ENCODE results near the gene CHEK1. TPM values are rescaled to one million over a fixed set of nuclear protein-coding genes. Genes with fewer than 3 reads are reported as not detected.

Gene CHEK1
- total and polyA plus RNA-seq, 2 of the 4 experiments (the other 2 are of a cell fraction) = 16.0 to 22.6 TPM

GRCh38 chr11:125679837-125680236, 54.9 kb downstream of the CHEK1 start:
- Histone ChIP-seq H3K4me2 (ENCODE audit: low read depth, low read length) (no peak overlapping the region), H3K9me3 (ENCODE audit: control insufficient read depth, insufficient read depth, low read length) (no peaks in the 10 kb centered on the region), H4K8ac (ENCODE audit: low read depth in 2 of 2, low read length in 2 of 2) (no peak overlapping the region), H3K36me3 (ENCODE audit: control insufficient read depth, insufficient read depth, low read length) (peaks cover 2% of the 10 kb centered on the region; the same call in 1 of the 2 replicates), H3K4ac (ENCODE audit: low read depth, low read length) (no peak overlapping the region), H2AK9ac (replicated peaks; ENCODE audit: low read depth, low read length, poor library complexity) (no peak overlapping the region), H3K56ac (ENCODE audit: extremely low read depth, insufficient read depth, low read length) (no peak overlapping the region), H3K27me3 (ENCODE audit: control insufficient read depth, insufficient read depth, low read length) (no peaks in the 10 kb centered on the region), H2AFZ (replicated peaks; ENCODE audit: low read length, poor library complexity) (no peak overlapping the region), H3K27ac (ENCODE audit: insufficient read depth, low read length) (no peak overlapping the region), H2BK15ac (ENCODE audit: low read depth, low read length) (no peak overlapping the region), H3K79me1 (ENCODE audit: low read depth in 1 of 2, low read length in 2 of 2) (peaks cover 0 to 4% of the 10 kb centered on the region in 2 experiments; a peak in 1 of 4 replicates), H2BK120ac (ENCODE audit: low read depth, low read length) (no peak overlapping the region), H3K14ac (replicated peaks; ENCODE audit: low read depth, low read length) (no peak overlapping the region), H4K20me1 (ENCODE audit: insufficient read depth, low read length) (no peaks in the 10 kb centered on the region), H3K18ac (ENCODE audit: low read depth, low read length) (no peak overlapping the region), H3K4me1 (ENCODE audit: control insufficient read depth, insufficient read depth, low read length) (peaks cover 5% of the 10 kb centered on the region; the same call in 1 of the 2 replicates), H2AK5ac (ENCODE audit: low read depth, low read length) (no peak overlapping the region), H4K5ac (ENCODE audit: low read depth, low read length) (no peak overlapping the region), H3K23ac (ENCODE audit: low read depth, low read length) (no peak overlapping the region), H3K9me1 (ENCODE audit: insufficient read depth, low read length) (no peaks in the 10 kb centered on the region), H2BK5ac (ENCODE audit: low read depth, low read length, poor library complexity, severe bottlenecking) (no peak overlapping the region), H4K91ac (ENCODE audit: insufficient read depth, low read depth, low read length) (no peak overlapping the region), H3K4me3 (ENCODE audit: insufficient read depth, low read depth, low read length) (no peak overlapping the region), H2BK20ac (ENCODE audit: low read depth, low read length) (no peak overlapping the region), H3K9ac (ENCODE audit: low read depth, low read length) (no peak overlapping the region)
- no peak for ATAC-seq (ENCODE audit: low read depth)
- in situ Hi-C loops (cut with MboI; ENCODE audit: low sequenced_read_pairs) = no loop called here
- intact Hi-C loops (cut with micrococcal nuclease) = no loop called here
- whole genome bisulfite sequencing, 2 experiments (ENCODE audit: extremely low coverage in 2 of 2, insufficient read length in 1 of 2) = no CpG with 5 or more reads among the region's 2 CpGs
- DNase-seq = no peak
- TF ChIP-seq RFX5 (IDR thresholded peaks at IDR 0.05; ENCODE audit: low read depth, low read length) (no peak), RCOR1 (IDR thresholded peaks at IDR 0.05; ENCODE audit: insufficient replicate concordance, low read length) (no peak), MAZ (IDR thresholded peaks at IDR 0.05; ENCODE audit: borderline replicate concordance, low read depth, low read length) (no peak), POLR2A (IDR thresholded peaks at IDR 0.05; ENCODE audit: low read depth, low read length) (no peak), SMC3 (IDR thresholded peaks at IDR 0.05; ENCODE audit: low read depth, low read length) (no peak), ELK1 (IDR thresholded peaks at IDR 0.05; ENCODE audit: borderline replicate concordance, low read depth, low read length) (no peak)
- ChIA-PET CTCF (interaction anchor here (0.6 to 1.5 kb wide), 6 partner anchors 10 to 1551 kb away, joined by 3 to 8 read pairs (median 3); no protein-coding TSS in a partner anchor), POLR2A (ENCODE audit: unreplicated experiment) (no interaction called here)
- BruUV-seq (replicated peaks) = no TSS peak
- dilution Hi-C loops (cut with HindIII; ENCODE audit: low sequenced_read_pairs, unreplicated experiment) = no loop called here

Data from IMR-90 (cell line).